B cell (primary cell): Measurements from ENCODE around the gene APOH.

Experiments
- CTCF ChIP-seq: fragments of 200-600 bp; IDR thresholded peaks from one replicate; pipeline ENCODE4 v1.8.0; 2022; ENCODE audit warnings: antibody characterized with exemption, mild to moderate bottlenecking
- EZH2 ChIP-seq: IDR thresholded peaks from 2 replicates; pipeline ENCODE4 v1.6.1; 2012; ENCODE audit warnings: borderline replicate concordance, low read depth, mild to moderate bottlenecking, moderate library complexity, low read length; ENCODE audit not compliant: insufficient read depth, poor library complexity, severe bottlenecking

- TF ChIP-seq CTCF (no peak), EZH2 (no peak)
Measured at GRCh38 chr17:66264696-66265095, 35.5 kb upstream of the APOH start.
